SU-DHL-6 (cell line): ENCODE data around the gene CHST1.

ENCODE experiments used
- EZH2phosphoT487 ChIP-seq: fragments of 200-600 bp; sonication (generic), shearing (Covaris generic); conservative IDR thresholded peaks from 2 replicates; pipeline ENCODE4 v1.6.1; 2018; ENCODE audit warnings: mild to moderate bottlenecking, antibody characterized with exemption, low read length, moderate library complexity, mixed read lengths
- TF ChIP-seq, protein P1 (sequence below): fragments of 200-600 bp; sonication (generic); IDR thresholded peaks from one replicate; pipeline ENCODE4 v1.5.1; 2017; ENCODE audit warnings: antibody characterized with exemption, mild to moderate bottlenecking, low read length, moderate library complexity; ENCODE audit not compliant: insufficient read depth, poor library complexity, severe bottlenecking

GRCh38 chr11:45684440-45684839, 19.0 kb upstream of the CHST1 start:
- TF ChIP-seq, protein P1, sequence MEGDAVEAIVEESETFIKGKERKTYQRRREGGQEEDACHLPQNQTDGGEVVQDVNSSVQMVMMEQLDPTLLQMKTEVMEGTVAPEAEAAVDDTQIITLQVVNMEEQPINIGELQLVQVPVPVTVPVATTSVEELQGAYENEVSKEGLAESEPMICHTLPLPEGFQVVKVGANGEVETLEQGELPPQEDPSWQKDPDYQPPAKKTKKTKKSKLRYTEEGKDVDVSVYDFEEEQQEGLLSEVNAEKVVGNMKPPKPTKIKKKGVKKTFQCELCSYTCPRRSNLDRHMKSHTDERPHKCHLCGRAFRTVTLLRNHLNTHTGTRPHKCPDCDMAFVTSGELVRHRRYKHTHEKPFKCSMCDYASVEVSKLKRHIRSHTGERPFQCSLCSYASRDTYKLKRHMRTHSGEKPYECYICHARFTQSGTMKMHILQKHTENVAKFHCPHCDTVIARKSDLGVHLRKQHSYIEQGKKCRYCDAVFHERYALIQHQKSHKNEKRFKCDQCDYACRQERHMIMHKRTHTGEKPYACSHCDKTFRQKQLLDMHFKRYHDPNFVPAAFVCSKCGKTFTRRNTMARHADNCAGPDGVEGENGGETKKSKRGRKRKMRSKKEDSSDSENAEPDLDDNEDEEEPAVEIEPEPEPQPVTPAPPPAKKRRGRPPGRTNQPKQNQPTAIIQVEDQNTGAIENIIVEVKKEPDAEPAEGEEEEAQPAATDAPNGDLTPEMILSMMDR, result no peak
- no peak for TF ChIP-seq EZH2phosphoT487
